ENCODE measurements around the gene MYRF. TPM values are rescaled to one million over a fixed set of nuclear protein-coding genes. Genes with fewer than 3 reads are reported as not detected.

The MYRF gene
- total RNA-seq, 2 donors from 2014 or later = 33.2 to 47.5 TPM

DNA sequence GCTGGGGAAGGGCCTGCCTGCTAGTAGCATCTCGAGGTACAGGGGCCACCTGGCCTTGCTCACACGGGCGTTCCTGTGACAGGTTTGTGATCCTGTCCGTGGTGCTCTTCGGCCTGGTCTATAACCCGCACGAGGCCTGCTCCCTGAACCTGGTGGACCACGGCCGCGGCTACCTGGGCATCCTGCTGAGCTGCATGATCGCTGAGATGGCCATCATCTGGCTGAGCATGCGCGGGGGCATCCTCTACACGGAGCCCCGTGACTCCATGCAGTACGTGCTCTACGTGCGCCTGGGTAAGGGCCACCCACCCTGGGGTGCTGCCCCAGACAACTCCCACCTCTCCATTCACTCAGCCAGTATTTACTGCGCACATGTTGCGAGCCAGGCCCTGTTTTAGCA is 31.8 kb upstream of the MYRF start:
- Histone ChIP-seq H3K4me3 (no peak overlapping the region), H3K27ac (no peak overlapping the region), H3K36me3 (replicated peaks in 1 of 2; ENCODE audit: insufficient read depth in 1 of 2, low read depth in 2 of 2) (peaks cover 0 to 12% of the 10 kb centered on the region in 2 donors), H3K27me3 (no peaks in the 10 kb centered on the region), H3K9me3 (no peaks in the 10 kb centered on the region), H3K4me1 (no peaks in the 10 kb centered on the region)
- ATAC-seq (no peak), DNase-seq (no peak)
- intact Hi-C loops (cut with DNase I) = no loop called here
- TF ChIP-seq, protein P1, sequence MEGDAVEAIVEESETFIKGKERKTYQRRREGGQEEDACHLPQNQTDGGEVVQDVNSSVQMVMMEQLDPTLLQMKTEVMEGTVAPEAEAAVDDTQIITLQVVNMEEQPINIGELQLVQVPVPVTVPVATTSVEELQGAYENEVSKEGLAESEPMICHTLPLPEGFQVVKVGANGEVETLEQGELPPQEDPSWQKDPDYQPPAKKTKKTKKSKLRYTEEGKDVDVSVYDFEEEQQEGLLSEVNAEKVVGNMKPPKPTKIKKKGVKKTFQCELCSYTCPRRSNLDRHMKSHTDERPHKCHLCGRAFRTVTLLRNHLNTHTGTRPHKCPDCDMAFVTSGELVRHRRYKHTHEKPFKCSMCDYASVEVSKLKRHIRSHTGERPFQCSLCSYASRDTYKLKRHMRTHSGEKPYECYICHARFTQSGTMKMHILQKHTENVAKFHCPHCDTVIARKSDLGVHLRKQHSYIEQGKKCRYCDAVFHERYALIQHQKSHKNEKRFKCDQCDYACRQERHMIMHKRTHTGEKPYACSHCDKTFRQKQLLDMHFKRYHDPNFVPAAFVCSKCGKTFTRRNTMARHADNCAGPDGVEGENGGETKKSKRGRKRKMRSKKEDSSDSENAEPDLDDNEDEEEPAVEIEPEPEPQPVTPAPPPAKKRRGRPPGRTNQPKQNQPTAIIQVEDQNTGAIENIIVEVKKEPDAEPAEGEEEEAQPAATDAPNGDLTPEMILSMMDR (IDR thresholded peaks at IDR 0.05) = no peak
- TF ChIP-seq POLR2A (IDR thresholded peaks at IDR 0.05) = no peak
- WGBS, 2 donors = 88 to 90% methylated on average over 15 to 16 of the region's 20 CpGs

DNA sequence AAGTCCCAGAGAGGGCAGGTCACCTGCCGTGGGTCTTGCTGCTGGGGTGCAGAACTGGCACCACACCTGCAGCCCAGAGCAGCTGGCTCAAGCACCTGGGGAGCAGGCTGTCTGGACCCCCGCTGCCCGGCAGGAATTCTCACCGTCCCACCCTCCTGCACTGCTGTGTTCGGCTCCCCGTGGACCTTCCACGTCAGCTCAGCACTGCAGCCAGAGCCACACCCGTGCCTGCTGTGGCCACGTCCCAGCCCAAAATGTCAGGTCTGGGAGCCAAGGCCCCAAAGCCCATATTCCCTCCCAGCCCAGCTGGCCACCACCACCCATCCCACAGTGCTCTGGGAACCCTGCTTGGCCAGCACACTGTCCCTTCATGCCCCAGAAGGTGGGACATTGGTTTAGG is 28.0 kb upstream of the MYRF start:
- H3K27ac ChIP-seq = no peak overlapping the region
- TF ChIP-seq POLR2A (IDR thresholded peaks at IDR 0.05) = no peak
- TF ChIP-seq, protein P1 (IDR thresholded peaks at IDR 0.05) = no peak
- no peak for ATAC-seq

DNA sequence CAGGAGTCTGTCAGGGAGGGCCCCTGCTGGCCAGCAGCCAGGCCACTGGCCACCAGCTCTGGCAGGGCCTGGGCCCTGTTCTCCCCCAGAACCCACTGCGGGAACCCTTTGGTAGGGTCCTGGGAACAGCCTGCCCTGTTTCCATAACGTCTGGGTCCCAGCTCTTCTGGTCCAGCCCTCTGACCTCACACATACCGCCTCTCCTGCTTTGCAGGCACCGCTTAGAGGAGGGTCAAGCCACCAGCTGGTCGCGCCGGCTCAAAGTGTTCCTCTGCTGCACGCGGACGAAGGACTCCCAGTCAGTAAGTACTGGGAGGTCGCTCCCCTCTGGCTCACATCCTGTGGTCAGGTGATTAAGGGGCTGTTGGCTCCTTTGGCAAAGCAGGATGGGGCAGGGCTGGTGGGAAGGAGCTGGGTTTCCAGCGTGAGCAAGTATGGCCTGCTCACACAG is 26.6 kb upstream of the MYRF start:
- DNase-seq (no peak), ATAC-seq (no peak)
- H3K4me3 ChIP-seq = no peak overlapping the region
- TF ChIP-seq, protein P1 (IDR thresholded peaks at IDR 0.05) = no peak
- TF ChIP-seq POLR2A (IDR thresholded peaks at IDR 0.05) = no peak
- H3K4me1 ChIP-seq = peaks cover 14% of the 10 kb centered on the region
- H3K27me3 ChIP-seq = no peaks in the 10 kb centered on the region
- H3K27ac ChIP-seq = no peak overlapping the region
- 83 to 88% methylated on average over 6 to 12 of the region's 12 CpGs for WGBS, 2 donors
- peaks cover 0 to 14% of the 10 kb centered on the region in 2 donors for H3K36me3 ChIP-seq (replicated peaks in 1 of 2; ENCODE audit: insufficient read depth in 1 of 2, low read depth in 2 of 2)
- intact Hi-C loops (cut with DNase I) = no loop called here
- no peaks in the 10 kb centered on the region for H3K9me3 ChIP-seq

More for the DNA sequence above, 28.0 kb upstream of the MYRF start:
- no peak for DNase-seq
- Histone ChIP-seq H3K9me3 (no peaks in the 10 kb centered on the region), H3K27me3 (no peaks in the 10 kb centered on the region), H3K4me3 (no peak overlapping the region), H3K4me1 (peaks cover under 1% of the 10 kb centered on the region), H3K36me3 (replicated peaks in 1 of 2; ENCODE audit: insufficient read depth in 1 of 2, low read depth in 2 of 2) (peaks cover 0 to 17% of the 10 kb centered on the region in 2 donors)
- intact Hi-C loops (cut with DNase I) = no loop called here
- WGBS, 2 donors = 89 to 100% methylated on average over 1 to 9 of the region's 9 CpGs

DNA sequence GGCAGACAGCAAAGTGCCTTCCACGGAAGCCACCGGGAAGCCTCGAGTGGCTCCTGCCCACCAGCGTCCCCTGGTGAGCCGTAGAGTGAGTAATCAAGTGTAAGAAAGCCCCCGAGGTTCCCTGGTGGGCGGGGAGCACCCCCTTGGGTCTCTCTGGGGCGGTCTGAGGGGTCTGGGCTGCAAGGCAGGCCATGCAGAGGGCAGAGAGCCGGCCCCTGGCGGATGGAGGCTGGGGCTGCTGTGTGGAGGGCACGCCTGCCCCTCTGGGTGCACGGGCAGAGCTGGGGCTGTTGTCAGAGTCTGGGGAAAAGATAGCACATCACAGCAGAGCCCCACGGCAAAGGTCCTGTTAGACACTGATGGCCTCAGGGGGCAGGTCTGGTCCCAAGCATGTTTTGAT is 25.7 kb upstream of the MYRF start:
- H3K27ac ChIP-seq = no peak overlapping the region
- TF ChIP-seq, protein P1 (IDR thresholded peaks at IDR 0.05) = no peak
- TF ChIP-seq POLR2A (IDR thresholded peaks at IDR 0.05) = no peak
- ATAC-seq = no peak
- 67 to 89% methylated on average over 1 to 13 of the region's 13 CpGs for WGBS, 2 donors
- intact Hi-C loops (cut with DNase I) = no loop called here
- H3K27me3 ChIP-seq = no peaks in the 10 kb centered on the region
- H3K4me1 ChIP-seq = peaks cover 17% of the 10 kb centered on the region
- no peak for DNase-seq
- H3K9me3 ChIP-seq = no peaks in the 10 kb centered on the region
- peaks cover 0 to 14% of the 10 kb centered on the region in 2 donors for H3K36me3 ChIP-seq (replicated peaks in 1 of 2; ENCODE audit: insufficient read depth in 1 of 2, low read depth in 2 of 2)
- no peak overlapping the region for H3K4me3 ChIP-seq

DNA sequence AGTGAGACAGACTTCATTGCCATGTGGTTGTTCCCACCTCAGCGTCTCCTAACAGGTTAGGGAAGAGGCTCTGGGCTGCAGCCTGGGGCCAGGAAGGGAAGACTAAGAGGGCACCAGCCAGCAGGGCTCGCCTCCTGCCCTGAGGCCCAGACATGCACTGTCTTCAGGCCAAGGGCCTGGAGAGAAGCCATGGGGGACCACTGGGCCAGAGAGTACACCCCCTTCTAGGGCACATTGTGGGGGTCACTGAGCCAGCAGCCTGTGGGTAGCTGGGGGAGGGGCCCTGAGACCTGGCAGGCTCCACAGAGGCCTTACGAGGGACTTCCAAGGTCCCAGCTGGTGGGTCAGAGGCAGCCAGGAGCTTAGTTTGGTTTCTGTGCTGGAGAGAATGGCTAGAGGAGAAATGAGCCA is 25.0 kb upstream of the MYRF start:
- Histone ChIP-seq H3K27me3 (no peaks in the 10 kb centered on the region), H3K4me1 (peaks cover 17% of the 10 kb centered on the region), H3K9me3 (no peaks in the 10 kb centered on the region), H3K36me3 (replicated peaks in 1 of 2; ENCODE audit: insufficient read depth in 1 of 2, low read depth in 2 of 2) (peaks cover 0 to 14% of the 10 kb centered on the region in 2 donors), H3K27ac (no peak overlapping the region), H3K4me3 (no peak overlapping the region)
- DNase-seq = no peak
- WGBS, 2 donors = 83% methylated on average over 3 of the region's 3 CpGs; no CpG with 5 or more reads in 1 of the 2 donors
- intact Hi-C loops (cut with DNase I) = no loop called here
- TF ChIP-seq, protein P1 (IDR thresholded peaks at IDR 0.05) = no peak
- TF ChIP-seq POLR2A (IDR thresholded peaks at IDR 0.05) = no peak
- ATAC-seq = no peak
